Right lobe of liver (tissue), 4 donors: ENCODE measurements around the gene TAS2R40.

ENCODE experiments used
- CTCF ChIP-seq, 4 donors: fragments of 200-600 bp in 3 of 4; fragments of 450-650 bp in 1 of 4; IDR thresholded peaks; one replicate each; pipeline versions ENCODE4 v1.5.1 to v1.8.0; 2016 to 2022; ENCODE audit warnings: antibody characterized with exemption in 4 of 4, mild to moderate bottlenecking in 2 of 4
- POLR2A ChIP-seq: fragments of 450-650 bp; IDR thresholded peaks from one replicate; pipeline ENCODE4 v1.6.1; 2017; ENCODE audit warnings: antibody characterized with exemption, mild to moderate bottlenecking
- donor health status: DM: no; HTN: no; CAD: no.
- donor health status: DM: no; HTN: no; CAD: no.
- donor health status: DM: no; HTN: yes; CAD: no.

GRCh38 chr7:143229054-143229790, 7.4 kb downstream of the TAS2R40 start:
- TF ChIP-seq CTCF (IDR thresholded peaks at IDR 0.05) (no peak), POLR2A (no peak)
